C4-2B (cell line): Measurements from ENCODE around the gene RIGI.
"Not testable (repeated sequence)": the region's sequence is repeated elsewhere in the genome, so short reads cannot be mapped to it uniquely, and the experiment has no call there.

Experiments
- H3K27ac ChIP-seq: fragments of 450-650 bp; 2 replicates; pipeline ENCODE4 v1.5.1; 2017
- ZFX ChIP-seq: fragments of 450-650 bp; IDR thresholded peaks from 2 replicates; pipeline ENCODE4 v1.6.1; 2017
- TF ChIP-seq, protein P1 (sequence below): fragments of 450-650 bp; conservative IDR thresholded peaks from 2 replicates; pipeline ENCODE4 v1.5.1; 2017; ENCODE audit warnings: mild to moderate bottlenecking

Gene RIGI

GRCh38 chr9:32550562-32551275 lies 24.7 kb upstream of the RIGI start:
- TF ChIP-seq ZFX = no peak
- TF ChIP-seq, protein P1, sequence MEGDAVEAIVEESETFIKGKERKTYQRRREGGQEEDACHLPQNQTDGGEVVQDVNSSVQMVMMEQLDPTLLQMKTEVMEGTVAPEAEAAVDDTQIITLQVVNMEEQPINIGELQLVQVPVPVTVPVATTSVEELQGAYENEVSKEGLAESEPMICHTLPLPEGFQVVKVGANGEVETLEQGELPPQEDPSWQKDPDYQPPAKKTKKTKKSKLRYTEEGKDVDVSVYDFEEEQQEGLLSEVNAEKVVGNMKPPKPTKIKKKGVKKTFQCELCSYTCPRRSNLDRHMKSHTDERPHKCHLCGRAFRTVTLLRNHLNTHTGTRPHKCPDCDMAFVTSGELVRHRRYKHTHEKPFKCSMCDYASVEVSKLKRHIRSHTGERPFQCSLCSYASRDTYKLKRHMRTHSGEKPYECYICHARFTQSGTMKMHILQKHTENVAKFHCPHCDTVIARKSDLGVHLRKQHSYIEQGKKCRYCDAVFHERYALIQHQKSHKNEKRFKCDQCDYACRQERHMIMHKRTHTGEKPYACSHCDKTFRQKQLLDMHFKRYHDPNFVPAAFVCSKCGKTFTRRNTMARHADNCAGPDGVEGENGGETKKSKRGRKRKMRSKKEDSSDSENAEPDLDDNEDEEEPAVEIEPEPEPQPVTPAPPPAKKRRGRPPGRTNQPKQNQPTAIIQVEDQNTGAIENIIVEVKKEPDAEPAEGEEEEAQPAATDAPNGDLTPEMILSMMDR = no peak
- peak overlapping the region; percentile 83 for H3K27ac ChIP-seq

GRCh38 chr9:32550150-32550561 lies 24.2 kb upstream of the RIGI start:
- TF ChIP-seq ZFX = no peak
- TF ChIP-seq, protein P1 = 0 out of 2 replicates have a peak, but pooled peaks have one; percentile 3
- peak overlapping the region; percentile 83 for H3K27ac ChIP-seq

DNA sequence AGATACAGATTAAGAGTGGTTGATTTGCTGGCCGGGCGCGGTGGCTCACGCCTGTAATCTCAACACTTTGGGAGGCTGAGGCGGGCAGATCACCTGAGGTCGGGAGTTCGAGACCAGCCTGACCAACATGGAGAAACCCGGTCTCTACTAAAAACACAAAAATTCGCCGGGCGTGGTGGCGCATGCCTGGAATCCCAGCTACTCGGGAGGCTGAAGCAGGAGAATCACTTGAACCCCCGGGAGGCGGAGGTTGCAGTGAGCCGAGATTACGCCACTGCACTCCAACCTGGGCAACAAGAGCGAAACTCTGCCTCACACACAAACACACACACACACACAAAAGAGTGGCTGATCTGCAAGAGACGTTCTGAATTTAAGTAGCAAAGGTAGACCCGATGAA lies 22.2 kb upstream of the RIGI start:
- H3K27ac ChIP-seq = not testable (repeated sequence)

- TF ChIP-seq, protein P1 = no peak
- TF ChIP-seq ZFX = no peak
- H3K27ac ChIP-seq = no peak overlapping the region
Measured at GRCh38 chr9:32545884-32546283, 19.9 kb upstream of the RIGI start.

DNA sequence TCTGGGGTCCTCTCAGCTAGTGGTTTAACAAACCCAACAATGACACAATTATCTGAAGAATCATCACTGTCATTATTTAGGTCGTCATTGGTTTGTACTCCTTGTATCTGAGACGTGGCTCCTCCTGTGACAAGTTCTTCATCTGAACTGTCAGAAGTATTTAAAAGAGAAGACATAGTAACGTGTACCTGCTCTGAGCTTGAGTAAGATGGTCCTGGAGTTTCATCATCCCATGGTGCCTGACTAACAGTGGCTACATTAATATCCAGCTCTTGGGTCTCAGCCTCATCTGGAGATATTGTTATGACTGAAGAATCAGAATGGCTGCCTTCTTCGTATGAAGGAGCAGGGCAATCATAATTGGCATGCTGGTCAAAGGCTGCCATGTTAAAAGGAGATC lies 17.1 kb upstream of the RIGI start:
- TF ChIP-seq ZFX = no peak
- TF ChIP-seq, protein P1 = no peak

GRCh38 chr9:32533816-32534215 lies 7.8 kb upstream of the RIGI start:
- H3K27ac ChIP-seq = no peak overlapping the region
- TF ChIP-seq ZFX = no peak
- TF ChIP-seq, protein P1 = no peak

More for the DNA sequence above, 17.1 kb upstream of the RIGI start:
- H3K27ac ChIP-seq = no peak overlapping the region

DNA sequence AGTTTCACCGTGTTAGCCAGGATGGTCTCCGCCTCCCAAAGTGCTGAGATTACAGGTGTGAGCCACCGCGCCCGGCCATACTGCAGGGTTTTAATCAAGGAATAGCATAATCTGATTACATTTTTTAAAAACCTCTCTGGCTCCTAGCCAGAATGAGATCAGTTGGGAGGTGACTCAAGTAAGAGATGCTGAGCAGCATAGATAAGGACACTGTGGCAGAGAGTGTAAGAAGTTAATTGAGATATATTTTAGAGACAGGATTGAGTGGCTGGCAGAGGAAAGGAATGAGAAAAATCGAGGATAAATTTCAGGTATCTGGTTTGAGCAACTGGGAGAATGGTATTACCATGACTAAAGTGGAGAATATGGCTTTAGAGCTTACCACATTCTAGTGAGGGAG lies 7.3 kb upstream of the RIGI start:
- TF ChIP-seq ZFX = no peak
- TF ChIP-seq, protein P1 = no peak

DNA sequence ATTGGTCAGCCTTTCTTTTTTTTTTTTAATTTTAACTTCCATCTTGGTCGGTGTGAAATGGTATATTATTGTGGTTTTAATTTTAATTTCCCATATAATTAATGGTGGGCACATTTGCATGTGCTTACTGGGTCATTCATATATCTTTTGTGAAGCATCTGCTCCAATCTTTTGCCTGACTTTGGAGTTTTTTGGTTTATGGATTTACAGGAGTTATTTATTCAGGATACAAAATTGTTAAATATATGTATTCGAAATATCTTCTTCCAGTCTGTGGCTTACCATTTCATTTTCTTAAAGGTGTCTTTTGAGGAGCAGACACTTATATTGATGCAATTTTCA lies 682 bp upstream of the RIGI start:
- peak overlapping the region; percentile 63; the same call in 1 of the 2 replicates for H3K27ac ChIP-seq
- TF ChIP-seq ZFX = no peak
- TF ChIP-seq, protein P1 = peak; percentile 59

More for the DNA sequence above, 7.3 kb upstream of the RIGI start:
- no peak overlapping the region for H3K27ac ChIP-seq
